ENCODE measurements around the gene SMIM41.

DNA sequence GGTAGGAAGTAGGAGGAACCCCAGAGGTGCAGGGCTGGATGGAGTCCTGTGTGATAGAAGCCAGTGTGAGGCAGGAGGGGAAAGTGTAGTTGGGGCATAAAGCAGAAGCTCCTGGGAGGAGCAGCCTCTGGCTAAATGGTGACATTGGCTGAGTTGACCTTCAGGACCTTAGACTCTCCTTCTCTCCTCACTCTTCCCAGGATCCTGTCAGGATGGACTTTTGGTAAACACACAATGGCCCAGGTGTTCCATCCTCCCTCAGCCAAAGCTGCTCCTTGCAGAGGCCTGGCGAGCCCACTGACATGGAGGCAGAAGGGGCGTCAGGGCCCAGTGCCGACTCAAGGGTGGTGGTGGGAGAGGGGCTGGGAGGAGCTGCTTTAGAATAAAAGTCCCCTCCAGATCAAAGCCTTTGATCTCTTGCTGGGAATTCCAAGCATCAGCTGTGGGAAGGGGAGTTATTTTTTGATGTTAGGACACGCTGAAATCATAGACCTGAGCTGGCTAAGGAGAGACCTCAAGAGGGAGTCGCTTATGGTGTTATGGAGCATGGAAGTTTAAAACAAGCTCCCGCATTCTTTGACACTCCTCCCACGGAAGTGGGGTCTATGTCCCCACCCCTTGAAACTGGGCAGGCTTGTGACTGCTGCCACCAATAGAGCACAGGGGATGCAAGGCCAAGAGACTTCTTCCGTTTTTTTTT, 44.1 kb downstream of the SMIM41 start:
- no peak for TF ChIP-seq POLR2AphosphoS5 (IDR thresholded peaks at IDR 0.05; ENCODE audit: low read depth, low read length)
- TF ChIP-seq, protein P1, sequence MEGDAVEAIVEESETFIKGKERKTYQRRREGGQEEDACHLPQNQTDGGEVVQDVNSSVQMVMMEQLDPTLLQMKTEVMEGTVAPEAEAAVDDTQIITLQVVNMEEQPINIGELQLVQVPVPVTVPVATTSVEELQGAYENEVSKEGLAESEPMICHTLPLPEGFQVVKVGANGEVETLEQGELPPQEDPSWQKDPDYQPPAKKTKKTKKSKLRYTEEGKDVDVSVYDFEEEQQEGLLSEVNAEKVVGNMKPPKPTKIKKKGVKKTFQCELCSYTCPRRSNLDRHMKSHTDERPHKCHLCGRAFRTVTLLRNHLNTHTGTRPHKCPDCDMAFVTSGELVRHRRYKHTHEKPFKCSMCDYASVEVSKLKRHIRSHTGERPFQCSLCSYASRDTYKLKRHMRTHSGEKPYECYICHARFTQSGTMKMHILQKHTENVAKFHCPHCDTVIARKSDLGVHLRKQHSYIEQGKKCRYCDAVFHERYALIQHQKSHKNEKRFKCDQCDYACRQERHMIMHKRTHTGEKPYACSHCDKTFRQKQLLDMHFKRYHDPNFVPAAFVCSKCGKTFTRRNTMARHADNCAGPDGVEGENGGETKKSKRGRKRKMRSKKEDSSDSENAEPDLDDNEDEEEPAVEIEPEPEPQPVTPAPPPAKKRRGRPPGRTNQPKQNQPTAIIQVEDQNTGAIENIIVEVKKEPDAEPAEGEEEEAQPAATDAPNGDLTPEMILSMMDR (IDR thresholded peaks at IDR 0.05) = no peak
- TF ChIP-seq, protein P2, sequence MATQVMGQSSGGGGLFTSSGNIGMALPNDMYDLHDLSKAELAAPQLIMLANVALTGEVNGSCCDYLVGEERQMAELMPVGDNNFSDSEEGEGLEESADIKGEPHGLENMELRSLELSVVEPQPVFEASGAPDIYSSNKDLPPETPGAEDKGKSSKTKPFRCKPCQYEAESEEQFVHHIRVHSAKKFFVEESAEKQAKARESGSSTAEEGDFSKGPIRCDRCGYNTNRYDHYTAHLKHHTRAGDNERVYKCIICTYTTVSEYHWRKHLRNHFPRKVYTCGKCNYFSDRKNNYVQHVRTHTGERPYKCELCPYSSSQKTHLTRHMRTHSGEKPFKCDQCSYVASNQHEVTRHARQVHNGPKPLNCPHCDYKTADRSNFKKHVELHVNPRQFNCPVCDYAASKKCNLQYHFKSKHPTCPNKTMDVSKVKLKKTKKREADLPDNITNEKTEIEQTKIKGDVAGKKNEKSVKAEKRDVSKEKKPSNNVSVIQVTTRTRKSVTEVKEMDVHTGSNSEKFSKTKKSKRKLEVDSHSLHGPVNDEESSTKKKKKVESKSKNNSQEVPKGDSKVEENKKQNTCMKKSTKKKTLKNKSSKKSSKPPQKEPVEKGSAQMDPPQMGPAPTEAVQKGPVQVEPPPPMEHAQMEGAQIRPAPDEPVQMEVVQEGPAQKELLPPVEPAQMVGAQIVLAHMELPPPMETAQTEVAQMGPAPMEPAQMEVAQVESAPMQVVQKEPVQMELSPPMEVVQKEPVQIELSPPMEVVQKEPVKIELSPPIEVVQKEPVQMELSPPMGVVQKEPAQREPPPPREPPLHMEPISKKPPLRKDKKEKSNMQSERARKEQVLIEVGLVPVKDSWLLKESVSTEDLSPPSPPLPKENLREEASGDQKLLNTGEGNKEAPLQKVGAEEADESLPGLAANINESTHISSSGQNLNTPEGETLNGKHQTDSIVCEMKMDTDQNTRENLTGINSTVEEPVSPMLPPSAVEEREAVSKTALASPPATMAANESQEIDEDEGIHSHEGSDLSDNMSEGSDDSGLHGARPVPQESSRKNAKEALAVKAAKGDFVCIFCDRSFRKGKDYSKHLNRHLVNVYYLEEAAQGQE (IDR thresholded peaks at IDR 0.05; ENCODE audit: insufficient read depth in 1 of 2, low read depth in 2 of 2, low read length in 1 of 2) = no peak

All from Panc1 (cell line).